GM19452 (cell line): ENCODE data around the gene GAP43.

Experiments
- ATAC-seq: cut with Tn5 transposase; IDR thresholded peaks from one replicate; pipeline ENCODE4 v1.9.1; 2021; ENCODE audit not compliant: unreplicated experiment

The GAP43 gene, protein sequence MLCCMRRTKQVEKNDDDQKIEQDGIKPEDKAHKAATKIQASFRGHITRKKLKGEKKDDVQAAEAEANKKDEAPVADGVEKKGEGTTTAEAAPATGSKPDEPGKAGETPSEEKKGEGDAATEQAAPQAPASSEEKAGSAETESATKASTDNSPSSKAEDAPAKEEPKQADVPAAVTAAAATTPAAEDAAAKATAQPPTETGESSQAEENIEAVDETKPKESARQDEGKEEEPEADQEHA

DNA sequence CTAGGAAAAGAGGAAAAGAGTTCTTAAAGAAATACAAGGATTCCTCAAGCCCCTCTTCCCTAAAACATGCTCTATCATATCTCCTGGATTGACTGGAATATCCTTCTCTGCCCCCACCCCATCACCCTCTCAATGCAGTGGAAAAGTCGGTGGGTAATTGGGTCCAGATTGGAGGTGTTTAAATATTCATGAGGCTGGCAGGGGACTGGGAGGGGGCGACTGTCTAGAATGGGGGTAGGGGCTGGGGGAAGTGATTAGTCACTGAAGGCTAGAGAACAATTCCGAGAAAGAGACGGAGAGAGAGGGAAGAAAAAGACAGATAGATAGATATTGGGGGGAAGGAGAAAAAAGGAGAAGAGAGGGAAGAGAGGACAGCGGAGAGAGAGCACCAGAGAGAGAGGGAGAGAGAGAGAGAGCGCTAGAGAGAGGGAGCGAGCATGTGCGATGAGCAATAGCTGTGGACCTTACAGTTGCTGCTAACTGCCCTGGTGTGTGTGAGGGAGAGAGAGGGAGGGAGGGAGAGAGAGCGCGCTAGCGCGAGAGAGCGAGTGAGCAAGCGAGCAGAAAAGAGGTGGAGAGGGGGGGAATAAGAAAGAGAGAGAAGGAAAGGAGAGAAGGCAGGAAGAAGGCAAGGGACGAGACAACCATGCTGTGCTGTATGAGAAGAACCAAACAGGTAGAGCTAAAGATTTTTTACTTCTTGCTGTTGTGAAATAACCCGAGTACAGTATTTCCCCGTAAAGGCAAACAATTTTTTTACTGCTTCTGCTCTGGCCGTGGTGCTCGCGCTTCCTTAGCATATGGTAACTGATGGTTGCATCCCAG lies at the start of gene GAP43:
Gene GAP43, plus strand, starts transcription at position 467 of the 825 bp plus-strand sequence. Its CDS starts 180 bp downstream, at position 647.
- ATAC-seq, result no peak

DNA sequence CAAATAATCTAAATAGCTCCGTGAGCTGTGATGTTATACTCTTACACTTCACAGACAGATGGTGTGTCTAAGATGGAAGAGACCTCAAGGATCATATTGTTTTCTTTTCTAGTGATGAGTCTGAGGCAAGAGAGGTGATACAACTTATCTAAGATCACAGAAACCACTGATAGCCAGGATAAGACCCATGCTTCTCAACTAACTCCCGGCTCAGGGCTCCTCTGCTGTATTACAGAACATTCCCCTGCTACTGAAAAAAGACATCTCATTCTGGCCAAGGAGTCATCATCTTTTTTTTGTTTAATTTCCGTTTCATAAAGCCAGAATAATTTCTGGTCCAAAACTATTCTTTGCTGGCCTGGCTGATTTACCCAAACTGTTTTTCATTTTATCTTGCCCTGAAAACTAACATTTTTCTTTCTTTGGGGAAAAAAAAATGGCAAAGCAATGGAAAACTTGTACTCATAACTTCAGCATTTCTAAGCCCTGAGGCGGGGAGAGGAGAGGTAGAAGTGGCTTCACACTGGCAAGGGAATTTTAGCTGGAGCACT lies 46.9 kb upstream of the GAP43 start:
- no peak for ATAC-seq

DNA sequence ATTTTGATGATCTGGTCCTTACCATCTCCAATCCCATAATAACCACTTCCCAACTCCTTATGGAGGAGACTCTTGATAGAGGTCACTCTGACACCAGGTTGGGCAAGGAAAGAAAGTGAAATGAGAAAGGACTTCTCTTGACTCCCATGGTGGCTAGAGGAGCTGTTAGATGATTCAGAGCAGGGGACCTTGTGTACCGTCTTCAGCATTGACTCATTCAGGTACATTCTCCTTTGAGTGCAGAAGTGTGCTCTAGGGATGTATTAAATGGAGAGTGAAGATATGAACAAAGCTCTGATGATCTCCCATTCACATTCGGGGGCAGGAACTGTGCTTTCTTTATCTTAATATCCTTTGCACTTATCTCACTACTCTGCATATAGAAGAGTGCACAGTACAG lies 46.3 kb upstream of the GAP43 start:
- no peak for ATAC-seq

DNA sequence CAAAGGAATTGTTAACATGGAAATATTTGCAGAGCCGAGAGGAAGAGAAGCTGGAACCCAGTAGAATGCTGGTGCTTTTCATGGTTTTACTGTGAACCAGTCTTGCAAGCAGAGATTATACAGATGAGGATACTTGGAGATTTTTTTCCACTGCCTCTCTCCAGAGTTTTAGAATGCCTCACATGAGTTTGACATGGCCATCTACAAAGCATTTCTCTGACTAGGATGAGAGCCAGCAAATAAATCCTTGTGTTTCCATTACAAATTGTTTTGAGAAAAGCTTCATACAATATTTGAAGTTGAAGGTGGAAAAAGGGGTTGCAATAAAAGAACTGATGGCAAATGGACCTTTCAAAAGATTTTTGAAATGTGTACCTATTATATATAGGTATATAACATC lies 45.0 kb upstream of the GAP43 start:
- ATAC-seq, result no peak

DNA sequence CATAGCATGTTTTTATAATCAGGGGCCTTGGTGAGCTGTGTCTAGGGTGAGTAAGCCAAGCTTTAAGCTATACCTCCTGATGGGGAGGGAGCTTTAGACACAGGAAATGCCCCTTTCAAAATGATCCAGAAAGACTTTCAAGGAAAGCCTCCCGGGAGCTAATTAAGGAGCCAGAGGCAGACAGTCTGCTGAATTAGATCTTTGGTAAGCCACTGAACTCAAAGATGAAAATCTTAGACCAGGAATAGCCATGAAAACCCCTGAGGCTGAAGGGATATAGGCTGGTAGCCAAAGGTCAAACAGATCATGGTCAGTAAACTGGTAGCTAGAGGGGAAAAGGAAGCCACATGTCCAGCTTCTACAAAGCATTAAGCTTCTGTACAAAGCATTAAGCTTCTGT lies 42.7 kb upstream of the GAP43 start:
- no peak for ATAC-seq

DNA sequence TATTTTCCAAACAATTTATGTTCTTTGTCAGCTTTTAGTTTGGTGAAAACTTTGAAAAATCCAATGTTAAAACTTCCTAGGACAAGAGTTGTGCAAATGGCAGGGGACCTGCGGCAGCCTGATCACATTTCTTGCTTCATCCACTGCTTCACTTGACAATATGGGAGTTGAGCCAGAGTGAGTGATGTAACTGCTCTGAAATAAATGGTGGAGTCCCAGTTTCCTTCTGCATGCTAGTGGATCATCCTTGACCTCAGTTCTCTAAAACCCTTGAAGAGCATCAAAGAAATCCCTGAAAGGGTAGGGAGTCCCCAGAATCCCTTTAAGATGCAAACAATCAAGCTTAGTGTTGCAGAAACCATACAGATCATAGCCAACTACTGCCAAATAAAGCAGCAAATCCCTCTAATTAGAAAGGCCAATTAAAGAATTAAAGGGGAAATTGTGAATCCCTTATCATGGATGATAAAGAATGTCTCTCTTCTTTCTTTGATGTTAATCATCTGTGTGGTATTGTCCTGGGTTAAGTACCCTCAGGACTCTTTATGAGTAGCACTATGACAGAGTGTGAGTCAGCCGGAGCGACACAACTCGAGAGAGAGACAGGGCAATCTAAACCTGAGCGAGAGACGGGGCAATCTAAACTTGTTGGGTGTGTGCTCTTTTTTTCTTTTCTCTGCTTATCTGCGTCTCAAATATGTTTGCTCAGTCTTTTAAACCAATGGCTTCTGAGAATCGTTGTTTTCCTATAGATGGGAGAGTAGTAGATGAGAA lies 41.8 kb upstream of the GAP43 start:
- ATAC-seq, result no peak

DNA sequence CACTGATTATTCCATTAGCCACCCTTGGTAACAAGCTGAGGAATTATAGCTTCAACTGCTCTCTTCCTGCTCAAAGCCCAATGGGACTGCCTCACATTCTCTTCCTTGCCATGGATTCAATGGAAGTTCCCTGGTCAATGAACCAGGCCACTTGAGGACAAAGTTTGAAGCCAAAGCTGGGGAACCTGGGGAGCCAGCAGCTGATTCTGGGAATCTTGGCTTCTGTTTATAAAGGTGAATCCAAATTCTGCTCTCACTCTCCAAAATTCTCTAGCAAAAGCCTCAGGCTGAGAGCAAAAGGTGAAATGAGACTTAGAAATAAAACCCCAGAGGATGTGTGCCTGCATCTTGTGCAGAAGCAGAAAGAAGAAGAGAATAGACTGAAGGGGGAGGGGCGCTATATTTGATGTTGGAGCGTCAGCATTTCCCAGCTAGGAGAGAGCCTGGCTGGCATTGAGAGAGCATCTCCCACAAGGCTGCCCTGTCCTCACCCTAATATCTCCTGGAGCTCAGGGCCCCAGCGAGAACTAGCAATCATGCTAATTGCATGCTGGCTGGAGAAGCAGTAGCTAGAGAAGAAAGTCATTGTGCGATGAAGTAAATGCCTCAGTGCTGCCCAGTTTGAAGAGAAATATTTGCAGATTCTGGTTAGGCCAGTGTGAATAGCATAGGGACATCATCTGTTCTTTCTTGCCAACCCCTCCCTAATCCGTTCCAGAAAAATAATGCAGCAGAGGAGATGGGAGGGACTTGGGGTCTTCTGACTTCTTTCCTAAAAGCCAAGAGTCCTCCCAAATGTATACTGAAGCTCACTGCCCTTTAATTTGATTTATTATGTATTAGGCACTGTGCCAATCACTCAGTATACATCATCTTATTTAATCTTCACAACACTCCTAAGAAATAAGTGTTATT lies 34.9 kb upstream of the GAP43 start:
- ATAC-seq, result no peak

DNA sequence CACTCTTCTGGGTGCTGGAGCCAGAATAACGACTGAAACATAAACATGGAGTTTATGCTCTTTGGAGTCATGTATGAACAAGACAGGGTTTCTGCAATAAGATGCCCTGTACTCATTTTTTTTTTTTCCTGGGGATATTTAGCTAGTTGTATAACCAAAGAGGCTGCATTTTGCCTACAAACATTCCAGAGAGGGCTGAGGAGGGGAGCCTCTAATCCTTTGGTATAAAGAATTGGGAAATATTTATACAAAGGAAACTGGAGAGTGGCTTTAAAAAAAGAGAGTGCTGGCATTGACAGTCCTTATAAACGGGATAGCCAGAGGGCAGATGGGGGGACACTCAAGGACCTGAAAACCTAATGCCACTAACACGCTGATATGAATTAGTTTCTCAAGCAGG lies 32.4 kb upstream of the GAP43 start:
- ATAC-seq, result no peak

DNA sequence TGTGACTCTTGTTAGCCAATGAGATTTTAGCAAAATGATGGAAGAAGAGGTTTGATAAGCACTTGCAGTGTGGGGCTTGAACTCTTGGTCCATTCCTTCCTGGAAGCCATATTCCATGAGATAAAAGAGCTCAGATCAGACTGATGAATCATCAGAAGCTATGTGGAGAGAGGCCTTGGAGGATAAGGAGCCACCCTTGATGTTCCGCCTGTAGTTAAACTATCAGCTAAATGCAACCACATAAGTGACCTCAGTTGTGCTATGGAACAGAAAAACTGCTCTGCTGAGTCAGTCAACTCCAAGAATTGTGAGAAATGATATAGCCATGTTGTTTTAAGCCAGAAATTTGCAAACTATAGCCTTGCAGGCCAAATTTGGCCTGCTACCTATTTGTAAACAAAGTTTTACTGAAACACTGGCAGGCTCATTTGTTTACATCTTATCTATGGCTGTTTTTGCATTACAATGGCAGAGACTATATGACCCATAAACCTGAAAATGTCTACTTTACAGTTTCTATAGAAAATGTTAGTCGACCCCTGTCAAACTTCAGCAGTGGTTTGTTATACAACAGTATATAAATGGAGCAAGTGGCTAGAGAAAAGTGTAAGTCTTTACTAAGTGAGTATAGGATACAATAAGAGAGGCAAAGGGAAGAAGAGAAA lies 27.6 kb upstream of the GAP43 start:
- no peak for ATAC-seq

DNA sequence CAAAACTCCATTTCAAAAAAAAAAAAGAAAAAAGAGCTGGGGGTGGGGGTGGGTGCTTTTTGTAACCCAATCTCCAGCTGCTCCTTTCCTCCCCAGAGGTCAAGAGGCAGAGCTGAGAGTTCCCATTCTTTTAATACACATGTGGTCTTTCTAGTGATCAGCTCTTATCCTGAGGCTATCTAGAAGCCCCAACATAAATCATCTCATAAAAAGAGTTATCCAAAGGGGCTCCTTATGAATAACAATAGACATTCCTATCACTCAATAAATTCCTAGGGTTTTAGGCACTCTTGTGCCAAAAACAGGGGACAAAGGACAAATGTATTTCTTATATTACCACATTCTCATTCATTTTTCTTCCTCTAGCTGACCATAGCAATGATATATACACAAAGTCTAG lies 25.1 kb upstream of the GAP43 start:
- ATAC-seq, result no peak

DNA sequence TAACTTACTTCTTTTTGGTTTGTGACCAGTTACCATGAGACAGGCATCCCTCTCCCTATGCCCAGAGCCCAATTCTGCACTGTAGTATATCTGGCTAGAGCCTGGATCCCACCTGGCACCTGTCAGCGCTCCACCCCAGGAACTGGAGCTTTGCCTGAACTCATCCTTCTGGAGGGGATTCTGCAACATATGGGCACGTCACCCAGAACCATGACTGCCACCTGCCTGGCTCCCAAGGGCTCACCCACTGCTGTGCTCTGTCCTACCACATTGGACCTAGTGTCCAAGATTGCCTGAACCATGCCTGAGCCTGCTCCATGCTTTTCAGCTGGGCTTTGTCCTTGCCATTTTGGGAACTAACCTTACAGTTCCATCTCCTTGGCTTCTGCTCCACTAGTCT lies 21.1 kb upstream of the GAP43 start:
- no peak for ATAC-seq

DNA sequence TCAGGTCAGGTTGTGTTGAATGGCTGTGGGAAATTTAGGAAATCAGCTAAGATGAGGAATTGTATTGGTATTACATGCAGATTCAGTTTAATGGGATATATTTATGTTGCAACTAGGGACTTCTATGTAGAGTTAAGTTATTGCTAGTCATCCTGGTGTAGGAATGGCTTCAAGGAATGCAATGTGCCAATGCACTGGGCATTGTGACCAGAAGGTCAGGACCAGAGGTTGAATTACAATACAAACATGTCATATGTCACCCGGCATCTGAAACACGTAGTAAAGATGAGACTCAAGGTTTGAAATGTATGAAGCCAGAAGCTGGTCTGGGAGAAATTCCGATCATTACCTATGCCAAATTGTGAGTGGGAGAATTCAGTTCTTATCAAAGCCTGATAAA lies 11.7 kb upstream of the GAP43 start:
- no peak for ATAC-seq

DNA sequence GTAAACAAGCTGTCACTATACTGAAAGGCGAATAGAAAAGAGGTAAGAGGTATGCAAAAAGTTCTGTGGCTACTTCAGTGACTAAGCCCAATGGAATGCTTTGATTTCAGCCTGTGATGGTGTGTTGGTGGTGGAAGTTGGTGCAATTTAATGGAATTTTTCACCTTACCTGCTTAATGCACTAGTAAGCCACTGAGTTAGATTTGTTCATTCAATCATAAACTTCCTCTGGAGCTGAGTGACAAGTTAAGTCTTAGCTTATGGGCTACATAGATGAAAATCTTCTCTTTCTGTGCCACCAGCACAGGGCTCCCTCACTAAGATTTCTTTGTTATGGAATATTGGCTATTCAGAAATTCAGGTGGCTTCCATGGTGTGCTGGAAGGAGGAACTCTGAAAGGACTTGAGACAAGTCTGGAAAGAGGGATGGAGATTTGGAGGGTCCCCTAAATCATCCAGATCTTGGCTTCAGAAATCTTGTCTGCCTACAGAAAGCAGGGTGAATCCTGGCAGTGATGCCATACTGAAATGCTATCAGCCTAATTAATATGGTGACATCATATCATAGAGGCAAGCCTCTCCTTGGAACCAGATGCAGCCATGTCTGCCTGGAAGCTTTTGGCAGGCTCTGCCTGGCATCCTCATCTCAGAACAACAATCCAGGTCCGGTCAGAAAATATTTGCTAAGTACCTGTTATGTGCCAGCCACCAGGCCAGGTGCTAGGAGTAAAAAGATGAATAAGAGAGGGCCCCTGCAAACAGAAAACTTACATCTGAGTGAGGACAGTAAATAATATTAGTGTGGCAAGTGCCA lies 8.1 kb upstream of the GAP43 start:
- no peak for ATAC-seq

DNA sequence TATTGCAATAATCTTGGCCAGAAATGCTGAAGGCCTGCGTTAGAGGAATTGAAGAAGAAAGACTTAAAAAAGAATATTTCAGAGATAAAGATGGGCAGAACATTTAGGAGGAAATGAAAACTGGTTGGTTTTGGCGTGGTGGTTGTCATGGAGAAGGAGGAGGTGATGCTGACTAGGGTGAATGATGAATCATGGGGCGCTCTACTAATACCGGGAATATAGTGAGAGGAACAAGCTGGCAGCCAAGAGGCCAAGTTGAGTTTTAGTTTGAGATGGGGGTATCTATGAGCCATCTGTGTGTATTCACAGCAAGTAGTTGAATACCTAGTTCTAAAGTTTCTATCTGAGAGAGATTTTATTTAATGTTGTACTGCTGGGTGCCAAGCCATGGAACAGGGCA lies 6.8 kb upstream of the GAP43 start:
- no peak for ATAC-seq

DNA sequence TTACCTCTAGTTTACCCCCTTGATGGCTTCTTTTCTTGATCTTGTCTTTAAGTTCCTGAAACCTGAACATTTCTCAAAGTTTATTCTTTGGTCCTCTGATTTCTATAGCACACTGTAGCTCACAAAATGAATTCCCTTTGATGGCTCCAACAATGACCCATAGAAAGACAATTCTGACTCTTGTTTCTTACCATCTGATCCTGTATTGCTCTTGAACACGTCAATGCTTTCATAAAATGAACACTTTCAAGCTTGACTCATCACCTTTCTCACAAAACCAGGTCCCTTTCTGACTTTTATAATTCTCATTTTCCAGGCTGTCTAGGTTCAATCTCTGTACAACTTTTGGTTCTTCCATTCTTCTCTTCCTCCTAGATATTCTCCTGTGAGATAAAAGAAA lies 5.7 kb upstream of the GAP43 start:
- no peak for ATAC-seq

DNA sequence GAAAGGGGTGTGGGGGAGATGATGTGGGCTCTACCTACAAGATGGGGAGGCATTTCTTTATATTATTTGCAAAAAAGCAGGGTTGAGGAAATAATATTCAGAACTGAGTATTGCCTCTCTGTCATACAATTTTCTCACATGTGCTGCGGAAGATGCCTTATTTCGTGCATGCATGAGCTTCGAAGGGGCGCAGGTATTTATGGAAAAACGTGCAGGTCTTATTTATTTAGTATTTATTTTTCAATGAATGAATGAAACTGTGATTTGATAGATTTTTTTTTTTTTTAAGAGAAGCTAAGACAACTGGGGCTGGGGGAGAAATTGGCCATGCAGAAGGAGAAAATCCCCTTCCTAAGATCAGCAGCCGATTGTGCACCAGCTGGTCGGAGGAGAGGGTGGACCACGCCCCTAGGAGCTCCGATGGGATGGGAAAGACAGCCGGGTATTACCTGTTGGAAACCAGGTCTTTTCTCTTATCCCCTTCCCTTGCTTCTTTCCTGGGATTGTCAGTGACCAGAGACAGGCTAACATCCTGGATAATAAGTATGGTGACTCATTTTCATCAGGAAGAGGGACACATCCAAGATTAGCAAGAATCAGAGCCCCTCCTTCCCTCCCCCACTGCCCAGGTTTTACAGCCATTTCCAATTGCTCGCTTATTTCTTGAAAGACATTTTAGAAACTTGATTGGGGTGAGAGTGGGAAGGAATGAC lies 875 bp downstream of the GAP43 start:
- no peak for ATAC-seq

DNA sequence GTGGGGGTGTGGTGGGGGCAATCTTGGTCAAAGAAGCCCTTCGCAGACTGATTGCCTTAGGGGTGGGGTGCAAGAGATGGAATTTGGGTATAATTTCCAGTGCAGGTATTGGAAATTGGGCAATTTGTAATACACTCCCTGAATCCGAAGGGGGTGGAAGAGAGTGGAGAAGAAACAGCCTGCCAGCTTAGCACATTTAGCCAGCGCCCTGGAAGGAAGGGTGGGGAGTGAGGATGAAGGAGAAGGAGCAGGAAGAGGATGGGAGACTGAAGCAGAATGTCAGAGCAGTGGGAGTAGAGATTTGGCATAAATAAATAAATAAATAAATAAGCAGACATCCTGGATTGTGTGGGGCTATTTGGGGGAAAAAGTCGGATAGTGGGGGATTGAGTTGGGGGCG lies 1.6 kb downstream of the GAP43 start:
- no peak for ATAC-seq

DNA sequence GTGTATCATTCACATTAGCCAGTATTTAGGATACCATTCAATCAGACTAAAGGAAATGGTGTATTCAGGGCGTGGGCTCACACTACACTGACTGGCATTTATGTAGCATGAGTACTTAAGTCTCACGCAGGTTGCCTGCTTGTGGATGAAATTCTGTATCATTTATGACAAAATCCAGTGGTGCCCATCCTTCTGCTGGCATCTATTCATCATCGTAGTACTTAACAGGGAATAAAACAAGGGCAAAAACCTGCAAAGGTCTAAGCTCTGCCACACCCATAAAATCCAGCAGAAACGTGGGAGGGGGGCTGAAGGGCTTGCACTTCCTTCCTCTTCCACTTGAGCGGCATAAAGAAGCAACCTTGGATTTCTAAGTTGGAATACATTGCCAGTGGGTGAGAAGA lies 2.7 kb downstream of the GAP43 start:
- ATAC-seq, result no peak

DNA sequence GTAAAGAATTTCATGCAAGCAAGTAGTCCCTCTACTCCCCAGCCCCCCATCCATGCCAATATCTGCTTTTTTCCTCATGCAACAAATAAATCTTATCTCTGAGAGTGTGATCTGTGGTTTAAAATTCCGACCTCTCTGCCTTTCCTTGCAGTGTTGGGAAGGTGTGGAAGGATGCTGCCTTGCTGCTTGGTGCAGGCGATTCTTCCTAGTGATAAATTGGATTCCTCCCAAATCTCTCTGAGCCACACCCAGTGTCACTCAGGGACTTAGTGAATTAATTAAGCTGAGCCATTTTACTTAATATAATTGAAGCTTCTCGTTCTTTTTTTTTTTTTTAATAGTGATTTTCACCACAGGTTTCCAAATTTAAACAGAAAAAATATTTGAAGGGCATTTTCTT lies 3.4 kb downstream of the GAP43 start:
- ATAC-seq, result no peak
